ENCODE measurements around the gene PRSS57.

The PRSS57 gene

DNA sequence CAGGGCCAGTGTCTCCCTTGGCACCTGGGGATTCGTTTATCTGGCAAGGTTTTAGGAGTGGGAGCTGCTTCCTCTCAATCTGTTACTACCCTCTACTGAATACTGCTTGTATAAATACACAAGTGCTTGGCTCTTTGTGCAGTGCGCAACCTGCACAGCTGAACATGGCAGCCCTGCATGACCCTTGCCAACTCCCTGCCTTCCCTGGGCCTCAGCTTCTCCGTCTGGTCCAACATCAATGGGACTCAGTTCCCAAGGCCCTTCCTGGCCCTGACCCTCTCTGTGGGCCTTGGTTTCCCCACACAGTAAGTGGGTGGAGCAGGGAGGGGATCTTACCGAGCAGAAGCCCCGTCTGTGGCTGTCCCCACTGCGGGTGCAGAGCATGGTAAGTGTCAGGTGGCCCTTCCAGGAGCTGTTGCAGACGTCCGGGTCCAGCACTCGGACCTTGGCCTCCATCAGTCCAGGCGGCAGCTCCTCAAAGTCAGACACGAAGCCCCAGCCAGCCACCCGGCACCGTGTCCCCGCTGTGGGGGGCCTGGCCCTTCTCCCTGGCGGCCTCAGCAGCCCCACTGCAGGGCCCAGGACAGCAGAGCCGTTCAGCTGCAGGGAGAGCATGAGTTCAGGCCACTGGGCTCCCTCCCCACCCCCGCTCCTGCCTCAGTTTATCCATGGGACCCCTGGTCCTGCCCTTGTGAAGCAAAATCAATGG lies 8.5 kb downstream of the PRSS57 start:
- H3K27me3 ChIP-seq (ENCODE audit: control insufficient read depth, insufficient read depth, low read length): no peaks in the 10 kb centered on the region
- no peaks in the 10 kb centered on the region for H3K9me3 ChIP-seq (replicated peaks; ENCODE audit: low read length)
- H3K9ac ChIP-seq (ENCODE audit: low read depth, low read length): no peak overlapping the region
- H3K4me2 ChIP-seq (ENCODE audit: low read length): no peak overlapping the region
- H3K4me3 ChIP-seq (ENCODE audit: low read length): no peak overlapping the region
- no peaks in the 10 kb centered on the region for H3K4me1 ChIP-seq (ENCODE audit: control insufficient read depth, insufficient read depth, low read length)
- peaks cover 12% of the 10 kb centered on the region for H3K36me3 ChIP-seq (ENCODE audit: insufficient read depth, low read length)

DNA sequence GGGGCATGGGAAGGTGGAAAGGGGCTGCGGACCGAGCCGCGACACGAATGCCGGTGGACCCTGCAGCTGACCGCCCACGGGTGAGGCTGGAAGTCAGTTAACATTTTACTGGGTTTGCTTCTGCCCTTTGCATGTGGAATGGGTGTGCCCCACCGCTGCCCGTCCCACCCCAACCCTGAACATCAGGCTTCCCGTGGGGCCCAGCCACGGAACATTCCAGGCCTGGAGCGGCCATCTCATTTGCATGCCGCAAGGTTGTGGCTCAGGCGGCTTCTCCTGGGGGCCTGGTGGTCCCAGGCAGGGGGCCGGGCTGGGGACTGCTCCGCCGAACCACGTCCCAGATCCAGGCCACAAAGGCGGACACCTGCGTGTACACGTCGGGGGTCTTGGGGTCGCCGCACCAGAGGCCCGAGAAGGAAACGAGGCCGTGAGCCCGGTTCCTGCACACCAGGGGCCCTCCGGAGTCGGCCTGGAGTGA lies 9.8 kb downstream of the PRSS57 start:
- Histone ChIP-seq H3K4me1 (ENCODE audit: control insufficient read depth, insufficient read depth, low read length) (peaks cover 2% of the 10 kb centered on the region), H3K9ac (ENCODE audit: low read depth, low read length) (no peak overlapping the region), H3K9me3 (replicated peaks; ENCODE audit: low read length) (no peaks in the 10 kb centered on the region), H3K4me2 (ENCODE audit: low read length) (no peak overlapping the region), H3K27me3 (ENCODE audit: control insufficient read depth, insufficient read depth, low read length) (no peaks in the 10 kb centered on the region), H3K36me3 (ENCODE audit: insufficient read depth, low read length) (peaks cover 19% of the 10 kb centered on the region), H3K4me3 (ENCODE audit: low read length) (no peak overlapping the region)

DNA sequence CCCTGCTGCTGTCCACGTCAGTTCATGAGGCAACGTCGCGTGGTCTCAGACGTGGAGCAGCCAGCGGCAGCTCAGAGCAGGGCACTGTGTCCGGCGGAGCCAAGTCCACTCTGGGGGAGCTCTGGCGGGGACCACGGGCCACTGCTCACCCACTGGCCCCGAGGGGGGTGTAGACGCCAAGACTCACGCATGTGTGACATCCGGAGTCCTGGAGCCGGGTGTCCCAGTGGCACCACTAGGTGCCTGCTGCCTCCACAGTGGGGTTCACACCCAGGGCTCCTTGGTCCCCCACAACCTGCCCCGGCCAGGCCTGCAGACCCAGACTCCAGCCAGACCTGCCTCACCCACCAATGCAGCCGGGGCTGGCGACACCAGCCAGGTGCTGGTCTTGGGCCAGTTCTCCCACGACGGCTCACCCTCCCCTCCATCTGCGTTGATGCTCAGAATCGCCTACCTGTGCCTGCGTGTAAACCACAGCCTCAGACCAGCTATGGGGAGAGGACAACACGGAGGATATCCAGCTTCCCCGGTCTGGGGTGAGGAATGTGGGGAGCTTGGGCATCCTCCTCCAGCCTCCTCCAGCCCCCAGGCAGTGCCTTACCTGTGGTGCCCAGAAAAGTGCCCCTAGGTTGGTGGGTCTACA lies 12.5 kb downstream of the PRSS57 start:
- Histone ChIP-seq H3K36me3 (ENCODE audit: insufficient read depth, low read length) (peaks cover 23% of the 10 kb centered on the region), H3K4me2 (ENCODE audit: low read length) (no peak overlapping the region), H3K9me3 (replicated peaks; ENCODE audit: low read length) (no peaks in the 10 kb centered on the region), H3K4me1 (ENCODE audit: control insufficient read depth, insufficient read depth, low read length) (peaks cover 17% of the 10 kb centered on the region), H3K27me3 (ENCODE audit: control insufficient read depth, insufficient read depth, low read length) (no peaks in the 10 kb centered on the region), H3K9ac (ENCODE audit: low read depth, low read length) (no peak overlapping the region), H3K4me3 (ENCODE audit: low read length) (no peak overlapping the region)

DNA sequence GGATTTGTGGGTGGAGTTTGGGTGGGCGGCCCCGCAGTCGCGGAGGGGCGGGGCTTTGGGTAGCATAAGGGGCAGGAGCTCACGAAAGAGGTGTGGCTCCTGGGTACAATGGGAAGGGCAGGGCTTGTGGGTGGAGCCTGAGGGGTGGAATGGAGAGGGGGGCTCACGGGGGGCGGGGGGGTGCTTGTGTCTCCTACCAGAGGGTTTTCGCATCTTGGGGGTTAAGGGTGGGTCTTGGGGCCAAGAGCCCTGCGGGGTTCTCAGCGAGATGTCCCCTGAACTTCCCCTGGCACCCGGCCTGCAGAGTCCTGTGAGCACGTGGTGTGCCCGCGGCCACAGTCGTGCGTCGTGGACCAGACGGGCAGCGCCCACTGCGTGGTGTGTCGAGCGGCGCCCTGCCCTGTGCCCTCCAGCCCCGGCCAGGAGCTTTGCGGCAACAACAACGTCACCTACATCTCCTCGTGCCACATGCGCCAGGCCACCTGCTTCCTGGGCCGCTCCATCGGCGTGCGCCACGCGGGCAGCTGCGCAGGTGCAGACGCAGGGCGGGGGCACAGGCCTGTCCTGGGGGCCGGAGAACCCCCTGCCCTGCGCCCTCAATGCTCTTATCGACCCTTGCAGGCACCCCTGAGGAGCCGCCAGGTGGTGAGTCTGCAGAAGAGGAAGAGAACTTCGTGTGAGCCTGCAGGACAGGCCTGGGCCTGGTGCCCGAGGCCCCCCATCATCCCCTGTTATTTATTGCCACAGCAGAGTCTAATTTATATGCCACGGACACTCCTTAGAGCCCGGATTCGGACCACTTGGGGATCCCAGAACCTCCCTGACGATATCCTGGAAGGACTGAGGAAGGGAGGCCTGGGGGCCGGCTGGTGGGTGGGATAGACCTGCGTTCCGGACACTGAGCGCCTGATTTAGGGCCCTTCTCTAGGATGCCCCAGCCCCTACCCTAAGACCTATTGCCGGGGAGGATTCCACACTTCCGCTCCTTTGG lies 13.9 kb downstream of the PRSS57 start:
- Histone ChIP-seq H3K4me1 (ENCODE audit: control insufficient read depth, insufficient read depth, low read length) (peaks cover 21% of the 10 kb centered on the region), H3K27me3 (ENCODE audit: control insufficient read depth, insufficient read depth, low read length) (no peaks in the 10 kb centered on the region), H3K4me2 (ENCODE audit: low read length) (peak overlapping the region; percentile 80), H3K9ac (ENCODE audit: low read depth, low read length) (no peak overlapping the region), H3K9me3 (replicated peaks; ENCODE audit: low read length) (no peaks in the 10 kb centered on the region), H3K36me3 (ENCODE audit: insufficient read depth, low read length) (peaks cover 25% of the 10 kb centered on the region), H3K4me3 (ENCODE audit: low read length) (peak overlapping the region; percentile 69)

DNA sequence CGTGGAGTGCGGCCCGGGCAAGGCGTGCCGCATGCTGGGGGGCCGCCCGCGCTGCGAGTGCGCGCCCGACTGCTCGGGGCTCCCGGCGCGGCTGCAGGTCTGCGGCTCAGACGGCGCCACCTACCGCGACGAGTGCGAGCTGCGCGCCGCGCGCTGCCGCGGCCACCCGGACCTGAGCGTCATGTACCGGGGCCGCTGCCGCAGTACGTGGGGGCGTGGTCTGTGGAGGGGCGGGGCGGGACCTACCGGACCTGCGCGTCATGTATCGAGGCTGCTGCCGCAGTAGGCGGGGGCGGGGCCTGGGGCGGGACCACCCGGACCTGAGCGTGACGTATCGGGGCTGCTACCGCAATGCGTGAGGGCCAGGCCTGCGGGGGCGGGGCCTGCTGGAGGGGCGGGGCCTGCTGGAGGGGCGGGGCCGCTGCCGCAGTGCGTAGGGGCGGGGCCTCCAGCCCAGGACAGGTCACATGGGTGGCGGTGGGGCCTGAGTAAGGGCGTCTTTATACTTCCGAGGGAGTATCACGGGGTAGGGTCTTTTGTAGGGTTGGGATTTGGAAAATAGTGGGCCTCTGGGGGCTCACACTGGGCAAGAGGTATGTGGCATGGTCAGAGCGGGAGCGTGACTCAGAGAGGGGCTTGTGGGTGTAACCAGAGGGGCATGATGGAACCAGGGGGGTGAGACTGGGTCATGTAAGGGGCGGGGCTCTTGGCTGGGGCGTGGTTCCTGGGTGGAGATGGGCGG lies 14.8 kb downstream of the PRSS57 start:
- Histone ChIP-seq H3K4me3 (ENCODE audit: low read length) (peak overlapping the region; percentile 88), H3K4me1 (ENCODE audit: control insufficient read depth, insufficient read depth, low read length) (peaks cover 27% of the 10 kb centered on the region), H3K9ac (ENCODE audit: low read depth, low read length) (peak overlapping the region; percentile 90), H3K9me3 (replicated peaks; ENCODE audit: low read length) (no peaks in the 10 kb centered on the region), H3K36me3 (ENCODE audit: insufficient read depth, low read length) (peaks cover 25% of the 10 kb centered on the region), H3K27me3 (ENCODE audit: control insufficient read depth, insufficient read depth, low read length) (no peaks in the 10 kb centered on the region), H3K4me2 (ENCODE audit: low read length) (peak overlapping the region; percentile 100)

DNA sequence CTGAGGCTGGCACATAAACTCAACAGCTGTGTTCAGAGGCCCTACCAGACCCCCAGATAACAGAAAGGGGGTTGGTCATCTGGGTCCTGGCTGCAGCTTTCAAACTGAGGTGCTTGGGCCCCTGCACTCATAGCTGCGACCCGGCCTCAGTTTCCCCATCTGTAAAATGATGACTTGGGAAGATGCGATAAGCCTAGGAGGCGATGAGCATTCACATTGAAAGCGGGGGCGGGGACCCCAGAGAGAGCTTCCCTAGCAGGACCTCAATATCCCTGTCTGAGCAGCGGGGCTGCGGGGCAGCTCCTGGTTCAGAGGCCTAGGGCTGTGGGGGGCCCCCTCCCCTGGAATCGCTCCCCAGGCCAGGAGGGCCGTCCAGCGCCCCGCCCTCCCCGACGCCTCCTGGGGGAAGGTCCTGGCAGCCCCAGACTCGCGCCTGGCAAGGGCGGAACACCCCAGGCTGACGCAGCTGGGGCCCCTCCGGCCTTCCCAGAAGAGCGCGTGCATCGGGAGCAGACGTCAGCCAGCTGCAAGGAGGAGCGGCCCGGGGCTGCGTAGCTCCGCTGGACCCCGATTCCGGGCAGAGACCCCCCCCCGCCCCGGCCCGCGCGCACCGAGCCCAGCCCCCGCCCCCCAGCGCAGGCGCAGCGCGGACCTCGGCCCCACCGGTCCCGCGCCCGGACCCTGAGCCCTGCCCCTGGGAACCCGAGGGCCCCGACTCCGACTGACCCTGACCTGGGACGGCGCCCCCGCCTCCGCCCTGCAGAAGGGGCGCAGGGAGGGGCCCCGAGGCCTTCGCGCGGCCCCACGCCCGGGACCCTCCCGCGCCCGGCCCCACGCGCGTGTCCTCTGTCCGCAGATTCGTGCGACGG lies 15.6 kb downstream of the PRSS57 start:
- Histone ChIP-seq H3K9me3 (replicated peaks; ENCODE audit: low read length) (no peaks in the 10 kb centered on the region), H3K9ac (ENCODE audit: low read depth, low read length) (peak overlapping the region; percentile 90), H3K4me2 (ENCODE audit: low read length) (peak overlapping the region; percentile 100), H3K4me3 (ENCODE audit: low read length) (peak overlapping the region; percentile 88), H3K4me1 (ENCODE audit: control insufficient read depth, insufficient read depth, low read length) (peaks cover 30% of the 10 kb centered on the region), H3K36me3 (ENCODE audit: insufficient read depth, low read length) (peaks cover 25% of the 10 kb centered on the region), H3K27me3 (ENCODE audit: control insufficient read depth, insufficient read depth, low read length) (no peaks in the 10 kb centered on the region)

DNA sequence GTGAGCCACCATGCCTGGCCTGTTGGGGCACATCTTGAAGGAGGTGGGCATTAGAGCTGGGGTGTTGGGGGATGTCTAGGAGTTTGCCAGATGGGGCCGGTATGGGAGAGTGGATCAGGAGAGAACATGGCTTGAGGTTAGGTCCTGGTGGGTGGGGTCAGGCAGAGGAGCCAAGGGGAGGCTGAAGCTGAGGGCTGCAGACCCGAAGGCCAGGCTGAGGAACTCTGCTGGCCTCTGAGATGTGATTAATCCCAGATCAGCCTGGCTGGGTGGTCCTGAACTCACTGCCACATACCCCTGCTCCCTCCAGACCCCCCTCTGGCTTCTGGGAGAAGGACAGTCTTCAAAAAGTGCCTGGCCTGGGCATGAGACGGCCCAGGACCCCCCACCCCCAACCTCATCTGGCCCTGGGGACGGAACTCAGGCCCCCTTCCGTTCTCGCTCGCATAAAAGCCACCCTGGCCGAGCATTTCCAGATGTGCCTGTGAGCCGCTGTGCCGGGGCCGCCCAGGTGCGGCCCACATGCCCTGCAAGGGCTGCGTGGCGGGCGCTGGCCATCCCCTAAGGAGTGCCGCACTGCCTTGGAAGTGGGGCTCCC lies 16.4 kb downstream of the PRSS57 start:
- Histone ChIP-seq H3K9ac (ENCODE audit: low read depth, low read length) (peak overlapping the region; percentile 73), H3K4me1 (ENCODE audit: control insufficient read depth, insufficient read depth, low read length) (peaks cover 30% of the 10 kb centered on the region), H3K36me3 (ENCODE audit: insufficient read depth, low read length) (peaks cover 25% of the 10 kb centered on the region)

DNA sequence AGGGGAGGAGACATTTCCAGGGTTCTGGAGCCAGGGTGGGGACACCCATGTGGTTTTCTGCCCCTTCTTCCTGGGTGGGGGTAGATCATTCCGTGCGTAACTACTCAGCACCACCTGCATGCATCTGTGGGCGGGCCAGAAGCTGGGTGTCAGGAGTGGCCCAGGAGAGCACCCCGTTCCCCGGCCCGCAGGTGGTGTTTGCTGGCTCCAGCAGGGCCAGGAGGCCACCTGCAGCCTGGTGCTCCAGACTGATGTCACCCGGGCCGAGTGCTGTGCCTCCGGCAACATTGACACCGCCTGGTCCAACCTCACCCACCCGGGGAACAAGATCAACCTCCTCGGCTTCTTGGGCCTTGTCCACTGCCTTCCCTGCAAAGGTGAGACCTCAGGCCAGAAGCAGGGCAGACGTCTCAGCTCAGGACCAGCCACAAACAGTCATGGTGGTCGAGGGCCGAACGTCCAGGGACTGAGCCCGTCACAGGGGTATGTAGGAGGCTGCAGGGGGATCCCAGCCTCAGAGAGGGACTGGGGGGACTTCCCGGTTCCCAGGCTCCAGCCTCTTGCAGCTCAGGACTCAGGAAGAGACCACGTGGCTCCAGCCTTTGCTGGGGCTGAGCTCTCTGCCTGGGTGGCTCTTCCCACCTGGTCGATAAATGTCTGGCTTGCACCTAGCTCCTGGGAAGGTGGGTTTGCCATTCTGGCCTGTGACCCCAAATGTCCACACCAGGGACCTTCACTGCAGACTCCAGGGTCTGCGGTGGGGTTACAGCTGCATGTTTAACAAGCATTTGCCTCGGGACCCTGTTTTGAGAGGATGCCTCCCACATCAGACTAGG lies 17.4 kb downstream of the PRSS57 start:
- H3K4me1 ChIP-seq (ENCODE audit: control insufficient read depth, insufficient read depth, low read length): peaks cover 30% of the 10 kb centered on the region
- H3K4me3 ChIP-seq (ENCODE audit: low read length): peak overlapping the region; percentile 96
- H3K4me2 ChIP-seq (ENCODE audit: low read length): peak overlapping the region; percentile 100
- no peaks in the 10 kb centered on the region for H3K9me3 ChIP-seq (replicated peaks; ENCODE audit: low read length)
- H3K36me3 ChIP-seq (ENCODE audit: insufficient read depth, low read length): peaks cover 23% of the 10 kb centered on the region
- no peaks in the 10 kb centered on the region for H3K27me3 ChIP-seq (ENCODE audit: control insufficient read depth, insufficient read depth, low read length)
- H3K9ac ChIP-seq (ENCODE audit: low read depth, low read length): peak overlapping the region; percentile 97

More for the DNA sequence above, 16.4 kb downstream of the PRSS57 start:
- H3K27me3 ChIP-seq (ENCODE audit: control insufficient read depth, insufficient read depth, low read length): no peaks in the 10 kb centered on the region
- H3K9me3 ChIP-seq (replicated peaks; ENCODE audit: low read length): no peaks in the 10 kb centered on the region
- H3K4me2 ChIP-seq (ENCODE audit: low read length): peak overlapping the region; percentile 100
- peak overlapping the region; percentile 88 for H3K4me3 ChIP-seq (ENCODE audit: low read length)

DNA sequence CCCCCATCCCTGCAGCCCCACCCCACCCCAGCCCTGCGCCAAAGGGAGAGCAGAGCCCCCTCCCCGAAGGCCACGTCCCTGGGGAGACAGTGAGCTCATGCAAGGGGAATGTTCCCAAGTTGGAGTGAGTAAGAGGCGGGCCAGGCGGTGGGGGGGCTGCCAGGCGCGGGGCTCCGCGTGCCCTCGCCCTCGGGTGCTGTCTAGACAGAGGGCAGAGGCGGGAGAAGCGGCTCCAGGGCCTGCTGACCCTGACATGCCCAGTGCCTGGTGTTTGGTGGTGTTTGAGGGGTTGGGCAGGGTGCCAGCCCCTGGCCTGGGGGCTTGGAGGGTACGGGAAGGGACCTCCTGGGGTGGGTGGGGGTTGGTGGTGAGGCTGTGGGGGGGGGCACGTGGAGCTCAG lies 18.1 kb downstream of the PRSS57 start:
- Histone ChIP-seq H3K4me1 (ENCODE audit: control insufficient read depth, insufficient read depth, low read length) (peaks cover 30% of the 10 kb centered on the region), H3K4me3 (ENCODE audit: low read length) (peak overlapping the region; percentile 96), H3K27me3 (ENCODE audit: control insufficient read depth, insufficient read depth, low read length) (no peaks in the 10 kb centered on the region), H3K9me3 (replicated peaks; ENCODE audit: low read length) (no peaks in the 10 kb centered on the region), H3K9ac (ENCODE audit: low read depth, low read length) (peak overlapping the region; percentile 97), H3K4me2 (ENCODE audit: low read length) (peak overlapping the region; percentile 100), H3K36me3 (ENCODE audit: insufficient read depth, low read length) (peaks cover 17% of the 10 kb centered on the region)

Data from skeletal muscle satellite cell (primary cell).